HG02885 (cell line): ENCODE measurements around the gene ZNF791.
"Not testable (repeated sequence)": the region's sequence is repeated elsewhere in the genome, so short reads cannot be mapped to it uniquely, and the experiment has no call there.

ENCODE experiments used
- ATAC-seq: cut with Tn5 transposase; IDR thresholded peaks from one replicate; pipeline ENCODE4 v1.9.1; 2021; ENCODE audit warnings: mild to moderate bottlenecking; ENCODE audit not compliant: unreplicated experiment, poor library complexity

The ZNF791 gene

GRCh38 chr19:12628040-12629022 is 17.6 kb downstream of the ZNF791 start:
- no peak for ATAC-seq

DNA sequence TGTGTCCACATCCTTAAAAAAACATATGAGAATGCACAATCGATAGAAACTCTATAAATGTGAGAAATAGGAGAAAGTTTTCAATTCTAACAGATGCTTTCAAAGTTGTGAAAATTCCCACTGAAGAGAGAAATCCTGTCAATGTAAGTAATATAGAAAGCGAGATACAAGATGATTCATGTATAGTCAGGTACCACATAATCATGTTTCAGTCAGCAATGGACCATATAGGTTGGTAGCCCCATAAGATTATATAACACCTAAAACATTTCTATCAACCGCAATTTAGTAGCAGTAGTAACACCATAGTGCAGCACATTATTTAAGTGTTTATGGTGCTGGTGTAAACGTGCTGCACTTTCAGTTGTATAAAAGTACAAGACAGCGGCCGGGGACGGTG is 18.5 kb downstream of the ZNF791 start:
- no peak for ATAC-seq

GRCh38 chr19:12636631-12637030 is 25.9 kb downstream of the ZNF791 start:
- ATAC-seq: no peak

DNA sequence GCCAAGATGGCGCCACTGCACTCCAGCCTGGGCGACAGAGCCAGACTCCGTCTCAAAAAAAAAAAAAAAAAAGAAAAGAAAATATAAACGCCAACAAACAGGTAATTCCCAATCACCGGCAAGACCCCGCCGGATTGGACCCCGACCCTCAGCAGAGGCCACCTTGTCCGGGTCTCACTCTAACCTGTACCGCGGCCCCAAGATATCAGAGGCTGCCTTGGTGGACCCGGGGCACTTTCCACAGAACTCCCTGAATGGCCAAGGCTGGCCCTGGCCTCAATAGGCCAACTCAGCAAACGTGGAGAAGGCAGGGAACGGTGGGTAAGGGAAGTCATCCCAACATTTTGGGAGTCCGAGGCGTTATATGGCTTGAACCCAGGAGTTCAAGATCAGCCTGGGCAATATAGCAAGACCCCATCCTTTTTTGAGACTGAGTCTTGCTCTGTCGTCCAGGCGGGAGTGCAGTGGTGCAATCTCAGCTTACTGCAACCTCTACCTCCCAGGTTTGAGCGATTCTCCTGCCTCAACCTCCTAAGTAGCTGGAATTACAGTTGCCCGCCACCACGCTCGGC is 28.0 kb downstream of the ZNF791 start:
- ATAC-seq: no peak

DNA sequence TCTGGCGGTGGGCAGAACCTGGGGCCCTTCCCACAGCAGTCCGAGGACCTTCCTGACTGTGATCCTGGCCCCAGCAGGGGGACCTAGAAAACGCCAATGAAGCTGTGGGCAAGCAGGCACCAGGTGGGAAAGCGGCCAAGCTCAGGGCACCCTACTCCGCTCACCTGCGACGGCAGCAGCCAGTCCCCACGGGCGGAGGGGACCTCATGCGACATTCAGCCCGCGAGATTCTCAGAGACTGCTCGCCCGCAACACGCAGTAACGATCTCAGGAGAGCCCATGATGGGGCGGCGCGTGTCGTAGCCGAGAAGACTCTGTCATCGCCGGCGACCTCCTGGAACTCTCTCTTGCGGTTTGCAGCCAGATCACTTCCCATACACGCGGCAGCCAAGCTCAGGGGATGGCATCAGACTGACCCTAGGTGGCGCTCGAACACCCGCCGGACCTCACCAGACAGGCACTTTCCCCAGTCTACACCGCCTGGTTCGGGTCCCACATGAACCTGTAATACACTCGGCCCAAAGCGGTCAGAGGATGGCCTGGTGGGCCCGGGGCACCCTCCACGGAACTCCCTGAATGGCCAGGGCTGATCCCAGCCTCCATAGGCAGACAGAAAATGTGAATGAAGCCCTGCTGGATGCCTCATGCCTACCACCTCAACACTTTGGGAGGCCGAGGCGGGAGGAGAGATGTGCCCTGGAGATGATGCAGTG is 29.3 kb downstream of the ZNF791 start:
- no peak for ATAC-seq

DNA sequence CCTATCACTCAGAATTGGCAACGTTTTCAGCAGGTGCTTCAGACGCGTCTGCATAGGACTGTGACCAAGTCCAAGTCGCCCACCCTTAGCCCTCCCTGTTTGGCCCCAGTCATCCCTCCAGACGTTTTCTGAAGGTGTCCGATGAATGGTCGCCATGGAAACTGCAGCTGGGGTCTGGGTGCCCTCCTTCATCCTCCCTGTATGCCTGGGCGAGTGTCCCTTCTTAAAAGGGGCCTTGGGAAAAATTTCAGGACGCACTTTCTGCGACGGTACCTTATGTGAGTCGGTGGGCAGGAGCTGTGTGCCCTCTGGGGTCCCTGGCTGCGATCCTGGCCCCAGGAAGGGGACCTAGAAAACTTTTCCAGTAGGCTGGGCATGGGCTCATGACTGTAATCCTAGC is 30.7 kb downstream of the ZNF791 start:
- no peak for ATAC-seq

- ATAC-seq: no peak
Observed at GRCh38 chr19:12642506-12642905, 31.8 kb downstream of the ZNF791 start.

- not testable (repeated sequence) for ATAC-seq
Observed at GRCh38 chr19:12643716-12644115, 33.0 kb downstream of the ZNF791 start.

DNA sequence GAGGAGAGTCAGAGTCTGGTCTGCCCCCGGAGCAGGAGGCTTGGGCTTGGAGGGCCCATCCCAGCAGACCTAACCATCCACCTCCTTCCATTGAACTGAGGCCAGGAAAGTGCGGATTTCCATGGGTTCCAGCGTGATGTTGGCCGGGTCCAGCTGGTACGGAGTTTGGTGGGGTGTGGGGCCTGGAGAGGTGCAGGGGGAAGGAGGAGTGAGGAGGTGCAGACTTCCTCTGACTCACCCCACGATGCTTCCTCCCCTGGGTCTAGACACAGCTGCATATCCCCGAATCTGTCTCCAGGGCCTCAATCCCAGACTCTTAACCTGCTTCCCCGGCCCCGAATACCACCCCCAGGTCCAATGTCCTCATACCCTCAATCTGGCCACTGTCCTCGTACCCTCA is 35.8 kb downstream of the ZNF791 start:
- no peak for ATAC-seq

DNA sequence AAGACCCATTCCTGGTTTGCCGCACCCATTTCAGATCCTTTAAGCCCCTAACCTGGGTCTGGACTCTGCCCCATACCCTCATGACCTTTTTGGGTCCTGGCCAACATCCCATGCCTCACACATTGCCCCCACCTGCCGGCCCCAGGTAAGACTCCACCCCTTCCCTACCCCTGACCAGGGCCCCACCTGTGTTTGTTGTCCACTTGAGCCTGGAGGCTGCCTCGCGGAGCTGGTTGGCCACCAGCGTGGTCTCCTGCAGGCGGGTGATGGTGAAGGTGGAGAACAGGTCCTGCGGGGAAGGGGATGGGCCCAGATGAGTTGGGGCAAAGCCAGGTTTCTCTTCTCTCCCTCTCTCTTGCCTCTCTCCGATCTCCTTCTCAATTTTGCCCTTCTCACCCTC is 36.3 kb downstream of the ZNF791 start:
- no peak for ATAC-seq

DNA sequence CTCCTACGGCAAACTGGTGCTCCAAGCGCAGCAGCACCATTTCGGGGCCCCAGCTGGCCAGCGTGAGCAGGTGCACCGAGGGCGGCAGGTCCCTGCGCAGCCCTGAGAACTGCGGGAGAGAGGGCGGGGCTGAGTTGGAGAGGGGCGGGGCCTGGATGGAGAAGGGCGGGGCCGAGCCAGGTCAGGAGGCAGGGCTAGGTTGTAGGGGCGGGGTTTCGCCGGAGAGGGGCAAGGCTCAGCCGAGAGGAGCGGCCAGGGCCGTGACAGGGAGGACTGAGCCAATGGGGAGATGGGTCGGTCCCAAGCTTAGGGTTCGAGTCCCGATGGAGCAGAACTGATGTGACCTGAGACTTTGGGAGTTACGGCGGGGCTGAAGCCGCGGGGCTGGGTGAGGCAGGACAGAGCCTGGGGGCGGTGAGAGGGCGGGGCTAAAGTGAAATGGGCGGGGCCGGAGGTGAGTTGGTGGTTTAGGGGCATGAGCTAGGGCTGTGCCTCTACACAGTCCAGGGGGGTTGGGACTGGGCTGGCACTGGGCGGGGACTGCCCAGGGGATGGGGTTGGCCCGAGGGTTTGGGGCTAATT is 36.9 kb downstream of the ZNF791 start:
- no peak for ATAC-seq

- no peak for ATAC-seq
Observed at GRCh38 chr19:12648088-12648487, 37.4 kb downstream of the ZNF791 start.

DNA sequence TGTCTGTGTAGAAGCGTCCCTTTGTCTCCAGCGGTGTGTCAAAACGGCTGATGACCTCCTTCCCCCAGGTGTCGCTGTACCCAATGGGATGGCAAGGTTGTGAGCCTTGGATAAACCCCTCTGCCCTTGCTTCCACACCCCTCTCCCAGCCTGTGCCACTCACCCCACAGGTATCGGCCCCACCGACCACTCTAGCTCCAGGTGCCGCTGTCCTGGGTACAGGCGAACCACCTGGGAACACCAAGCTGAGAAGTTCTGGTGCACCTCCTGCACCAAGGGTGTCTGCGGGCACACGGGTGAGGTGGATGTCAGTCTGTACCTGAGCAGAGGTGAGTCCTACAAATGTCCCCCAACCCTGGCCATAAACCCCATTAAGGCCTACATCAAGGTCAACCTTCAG is 39.2 kb downstream of the ZNF791 start:
- no peak for ATAC-seq

GRCh38 chr19:12652219-12652618 is 41.5 kb downstream of the ZNF791 start:
- ATAC-seq: no peak

GRCh38 chr19:12655546-12655945 is 44.8 kb downstream of the ZNF791 start:
- no peak for ATAC-seq

- no peak for ATAC-seq
Observed at GRCh38 chr19:12656899-12657571, 46.3 kb downstream of the ZNF791 start.

DNA sequence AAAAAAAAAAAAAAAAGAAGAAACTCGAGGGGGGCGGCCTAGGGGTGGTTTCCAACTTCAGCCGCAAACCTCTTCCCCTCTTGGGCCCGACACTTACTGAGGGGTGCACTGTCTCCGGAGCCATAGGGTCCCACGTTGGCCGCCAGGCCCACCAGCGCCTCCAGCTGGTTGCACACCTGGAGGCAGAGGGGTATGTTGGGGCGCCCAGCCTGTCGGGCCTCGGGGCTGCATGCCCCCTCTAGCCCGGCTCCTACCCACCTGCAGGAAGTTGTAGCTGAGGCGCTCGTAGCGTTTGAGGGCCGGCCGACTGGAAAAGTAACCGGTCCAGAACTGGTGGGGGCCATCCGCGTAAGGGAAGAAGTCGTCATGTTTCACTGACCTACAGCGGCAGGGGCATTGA is 47.2 kb downstream of the ZNF791 start:
- ATAC-seq: no peak

GRCh38 chr19:12660980-12661379 is 50.3 kb downstream of the ZNF791 start:
- no peak for ATAC-seq

DNA sequence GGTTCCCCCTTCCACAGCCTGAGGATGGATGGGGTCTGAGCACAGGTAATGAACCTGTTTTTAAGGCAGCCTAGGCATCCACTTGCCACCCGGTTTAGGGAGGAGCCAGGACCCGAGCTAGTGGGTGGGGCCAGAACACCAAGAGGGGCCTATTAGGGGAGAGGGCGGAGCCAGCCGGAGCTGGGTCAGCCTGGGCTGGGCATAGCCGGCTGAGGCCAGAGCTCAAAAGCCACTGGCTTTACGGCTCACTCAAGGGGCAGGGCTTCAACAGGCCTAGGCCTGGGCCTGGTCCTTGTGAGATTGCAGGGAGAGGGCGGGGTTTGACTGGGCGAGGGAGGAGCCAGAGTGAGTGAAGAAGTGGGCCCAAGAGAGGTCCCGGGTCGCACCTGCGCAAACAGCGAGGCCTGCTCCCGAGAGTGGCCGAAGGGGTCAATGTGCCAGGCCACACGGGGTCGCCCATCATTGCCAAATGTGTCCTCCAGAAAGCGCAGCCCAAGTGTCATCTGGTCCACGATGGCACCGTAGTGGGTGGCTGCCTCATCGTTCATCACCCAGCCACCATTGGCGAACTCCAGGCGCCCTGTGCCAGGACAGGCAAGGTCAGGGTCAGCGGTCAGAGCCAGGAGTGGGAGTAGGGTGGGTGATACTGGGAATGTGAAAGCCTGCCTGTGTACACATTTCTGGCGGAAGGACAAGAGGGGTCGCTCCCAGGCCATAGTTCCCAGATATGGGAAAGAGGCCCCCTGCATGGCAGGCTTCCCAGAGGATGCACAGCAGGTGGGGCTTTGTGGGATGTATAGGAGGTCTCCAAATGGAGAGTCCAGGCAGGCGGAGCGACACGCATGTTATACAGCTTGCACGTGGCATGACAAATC is 53.9 kb downstream of the ZNF791 start:
- no peak for ATAC-seq

DNA sequence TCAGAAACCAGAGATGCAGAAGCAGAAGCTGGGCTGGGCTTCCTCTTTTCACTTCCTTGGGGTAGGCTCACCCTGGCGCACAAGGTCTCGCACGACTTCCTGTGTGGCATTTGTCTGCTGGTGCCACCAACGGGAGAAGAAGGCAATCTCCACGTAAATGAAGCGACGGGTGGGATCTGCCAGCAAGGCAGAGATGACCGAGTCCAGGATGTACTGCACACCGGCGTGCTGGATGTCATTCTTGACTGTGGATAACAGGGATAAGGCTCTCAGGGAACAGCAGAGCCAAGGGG is 54.5 kb downstream of the ZNF791 start:
- ATAC-seq: no peak
